ENCODE results near the gene DYRK4. TPM values are rescaled to one million over a fixed set of nuclear protein-coding genes. Genes with fewer than 3 reads are reported as not detected.

DYRK4 gene
- total and polyA plus RNA-seq, 2 donors (not counting 1 experiment from before 2014, with no cell fraction given), result 55.2 to 63.1 TPM

GRCh38 chr12:4572680-4573079 is 10.7 kb downstream of the DYRK4 start:
- Histone ChIP-seq H3K27ac (ENCODE audit: insufficient read depth, low read length) (no peak overlapping the region), H2AFZ (ENCODE audit: low read length) (no peak overlapping the region), H4K20me1 (ENCODE audit: control insufficient read depth, extremely low read depth, insufficient read depth, low read length) (no peaks in the 10 kb centered on the region), H3K9me3 (ENCODE audit: control insufficient read depth, insufficient read depth, low read depth, low read length) (no peaks in the 10 kb centered on the region), H3K27me3 (ENCODE audit: control insufficient read depth, insufficient read depth, low read length) (no peaks in the 10 kb centered on the region), H3K9ac (ENCODE audit: insufficient read depth, low read length) (no peak overlapping the region), H3K4me3 (replicated peaks in 1 of 4; ENCODE audit: control extremely low read depth in 1 of 4, insufficient read depth in 1 of 4, low read depth in 3 of 4, low read length in 4 of 4) (no peak overlapping the region), H3K4me1 (ENCODE audit: control insufficient read depth, extremely low read depth, insufficient read depth, low read length) (no peaks in the 10 kb centered on the region), H3K4me2 (ENCODE audit: extremely low read depth, insufficient read depth, low read length) (no peak overlapping the region), H3K36me3 (ENCODE audit: control insufficient read depth, insufficient read depth, low read length) (no peaks in the 10 kb centered on the region), H3K79me2 (ENCODE audit: control insufficient read depth, insufficient read depth, low read length) (no peaks in the 10 kb centered on the region)
- no peak for DNase-seq (ENCODE audit: low read depth in 2 of 2)
- TF ChIP-seq, protein P1, sequence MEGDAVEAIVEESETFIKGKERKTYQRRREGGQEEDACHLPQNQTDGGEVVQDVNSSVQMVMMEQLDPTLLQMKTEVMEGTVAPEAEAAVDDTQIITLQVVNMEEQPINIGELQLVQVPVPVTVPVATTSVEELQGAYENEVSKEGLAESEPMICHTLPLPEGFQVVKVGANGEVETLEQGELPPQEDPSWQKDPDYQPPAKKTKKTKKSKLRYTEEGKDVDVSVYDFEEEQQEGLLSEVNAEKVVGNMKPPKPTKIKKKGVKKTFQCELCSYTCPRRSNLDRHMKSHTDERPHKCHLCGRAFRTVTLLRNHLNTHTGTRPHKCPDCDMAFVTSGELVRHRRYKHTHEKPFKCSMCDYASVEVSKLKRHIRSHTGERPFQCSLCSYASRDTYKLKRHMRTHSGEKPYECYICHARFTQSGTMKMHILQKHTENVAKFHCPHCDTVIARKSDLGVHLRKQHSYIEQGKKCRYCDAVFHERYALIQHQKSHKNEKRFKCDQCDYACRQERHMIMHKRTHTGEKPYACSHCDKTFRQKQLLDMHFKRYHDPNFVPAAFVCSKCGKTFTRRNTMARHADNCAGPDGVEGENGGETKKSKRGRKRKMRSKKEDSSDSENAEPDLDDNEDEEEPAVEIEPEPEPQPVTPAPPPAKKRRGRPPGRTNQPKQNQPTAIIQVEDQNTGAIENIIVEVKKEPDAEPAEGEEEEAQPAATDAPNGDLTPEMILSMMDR (conservative IDR thresholded peaks at IDR 0.05 in 1 of 2, IDR thresholded peaks at IDR 0.05 in 1 of 2; ENCODE audit: low read depth in 1 of 2, low read length in 2 of 2), result no peak
- TF ChIP-seq EZH2 (IDR thresholded peaks at IDR 0.05; ENCODE audit: low read length, missing control alignments), result no peak

DNA sequence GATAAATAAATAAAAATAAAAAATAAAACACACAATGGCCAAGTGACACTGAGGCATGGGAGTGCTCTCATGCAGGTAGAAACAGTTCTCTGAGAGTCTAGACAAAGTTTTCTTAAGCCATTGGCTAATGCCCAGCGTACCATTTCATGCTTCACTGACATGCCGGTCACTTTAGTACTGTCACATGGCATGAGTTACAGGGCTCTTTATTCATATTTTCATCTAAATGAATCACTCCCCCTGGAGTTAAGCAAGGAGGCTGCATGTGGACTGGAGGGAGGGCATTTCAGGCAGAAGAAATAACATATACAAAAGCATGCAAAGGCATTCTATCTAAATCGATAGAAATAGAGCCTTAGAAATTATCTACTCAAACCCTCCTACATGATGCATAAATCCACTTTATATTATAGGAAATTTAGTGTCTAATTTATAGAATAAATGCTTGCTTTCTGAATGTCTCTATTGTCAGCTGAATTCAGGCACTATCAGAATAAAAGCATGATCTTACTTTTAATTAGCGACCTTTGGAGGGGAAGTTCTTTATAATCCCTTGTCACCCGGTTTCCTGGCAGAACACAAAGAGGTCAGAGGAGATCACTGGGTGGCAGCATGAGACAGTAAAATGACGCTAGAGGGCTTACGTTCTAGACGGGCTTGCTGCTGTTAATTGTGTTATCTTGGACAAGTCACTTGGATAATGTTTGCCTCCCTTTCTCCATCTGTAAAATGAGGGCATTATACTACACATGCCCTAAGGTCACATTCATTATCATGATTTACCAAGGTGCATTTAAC is 17.5 kb downstream of the DYRK4 start:
- Histone ChIP-seq H3K36me3 (ENCODE audit: control insufficient read depth, insufficient read depth, low read length) (no peaks in the 10 kb centered on the region), H3K27ac (ENCODE audit: insufficient read depth, low read length) (no peak overlapping the region), H3K4me3 (replicated peaks in 1 of 4; ENCODE audit: control extremely low read depth in 1 of 4, insufficient read depth in 1 of 4, low read depth in 3 of 4, low read length in 4 of 4) (no peak overlapping the region), H3K9ac (ENCODE audit: insufficient read depth, low read length) (no peak overlapping the region), H3K4me1 (ENCODE audit: control insufficient read depth, extremely low read depth, insufficient read depth, low read length) (no peaks in the 10 kb centered on the region), H3K27me3 (ENCODE audit: control insufficient read depth, insufficient read depth, low read length) (peaks cover 4% of the 10 kb centered on the region), H3K4me2 (ENCODE audit: extremely low read depth, insufficient read depth, low read length) (no peak overlapping the region), H3K9me3 (ENCODE audit: control insufficient read depth, insufficient read depth, low read depth, low read length) (no peaks in the 10 kb centered on the region), H4K20me1 (ENCODE audit: control insufficient read depth, extremely low read depth, insufficient read depth, low read length) (no peaks in the 10 kb centered on the region), H2AFZ (ENCODE audit: low read length) (no peak overlapping the region), H3K79me2 (ENCODE audit: control insufficient read depth, insufficient read depth, low read length) (no peaks in the 10 kb centered on the region)
- TF ChIP-seq EZH2 (IDR thresholded peaks at IDR 0.05; ENCODE audit: low read length, missing control alignments), result no peak
- TF ChIP-seq, protein P1 (conservative IDR thresholded peaks at IDR 0.05 in 1 of 2, IDR thresholded peaks at IDR 0.05 in 1 of 2; ENCODE audit: low read depth in 1 of 2, low read length in 2 of 2), result peak; percentile 29 to 35
- DNase-seq (ENCODE audit: low read depth in 2 of 2), result peak in 1 of 2 donors; percentile 15

- H3K79me2 ChIP-seq (ENCODE audit: control insufficient read depth, insufficient read depth, low read length), result no peaks in the 10 kb centered on the region
- no peaks in the 10 kb centered on the region for H4K20me1 ChIP-seq (ENCODE audit: control insufficient read depth, extremely low read depth, insufficient read depth, low read length)
- no peak overlapping the region for H3K4me2 ChIP-seq (ENCODE audit: extremely low read depth, insufficient read depth, low read length)
- TF ChIP-seq, protein P1 (conservative IDR thresholded peaks at IDR 0.05 in 1 of 2, IDR thresholded peaks at IDR 0.05 in 1 of 2; ENCODE audit: low read depth in 1 of 2, low read length in 2 of 2), result no peak
- TF ChIP-seq EZH2 (IDR thresholded peaks at IDR 0.05; ENCODE audit: low read length, missing control alignments), result no peak
- DNase-seq (ENCODE audit: low read depth in 2 of 2), result no peak
- no peaks in the 10 kb centered on the region for H3K4me1 ChIP-seq (ENCODE audit: control insufficient read depth, extremely low read depth, insufficient read depth, low read length)
- no peak overlapping the region for H3K9ac ChIP-seq (ENCODE audit: insufficient read depth, low read length)
- no peak overlapping the region for H3K27ac ChIP-seq (ENCODE audit: insufficient read depth, low read length)
- H3K27me3 ChIP-seq (ENCODE audit: control insufficient read depth, insufficient read depth, low read length), result peaks cover 4% of the 10 kb centered on the region
- no peak overlapping the region for H2AFZ ChIP-seq (ENCODE audit: low read length)
- H3K4me3 ChIP-seq (replicated peaks in 1 of 4; ENCODE audit: control extremely low read depth in 1 of 4, insufficient read depth in 1 of 4, low read depth in 3 of 4, low read length in 4 of 4), result no peak overlapping the region
- no peaks in the 10 kb centered on the region for H3K36me3 ChIP-seq (ENCODE audit: control insufficient read depth, insufficient read depth, low read length)
- no peaks in the 10 kb centered on the region for H3K9me3 ChIP-seq (ENCODE audit: control insufficient read depth, insufficient read depth, low read depth, low read length)
Measured at GRCh38 chr12:4580281-4580688, 18.3 kb downstream of the DYRK4 start.
